ENCODE results near the gene AMDHD2. TPM values are rescaled to one million over a fixed set of nuclear protein-coding genes. Genes with fewer than 3 reads are reported as not detected.
A peak's percentile ranks its signal among the peaks of the same experiment; 100 is the strongest.

The AMDHD2 gene
- total RNA-seq, 2 experiments from 2014 or later, result 15.3 to 18.6 TPM

- H3K4me1 Mint-ChIP-seq (ENCODE audit: low read depth), result peaks cover 64% of the 10 kb centered on the region
- H3K27me3 Mint-ChIP-seq (ENCODE audit: low read depth), result no peaks in the 10 kb centered on the region
- peak overlapping the region; percentile 91 for H3K27ac Mint-ChIP-seq
- no peak overlapping the region for H3K4me3 Mint-ChIP-seq
- peaks cover 7% of the 10 kb centered on the region for H3K36me3 Mint-ChIP-seq (ENCODE audit: low read depth)
- intact Hi-C loops (cut with micrococcal nuclease), result no loop called here
- CTCF ChIA-PET, result no interaction called here
- no peak for DNase-seq
- no peaks in the 10 kb centered on the region for H3K9me3 Mint-ChIP-seq
Measured at GRCh38 chr16:2516391-2517240, 3.6 kb upstream of the AMDHD2 start.

- Mint-ChIP-seq H3K4me3 (no peak overlapping the region), H3K36me3 (ENCODE audit: low read depth) (peaks cover 7% of the 10 kb centered on the region), H3K27me3 (ENCODE audit: low read depth) (no peaks in the 10 kb centered on the region), H3K27ac (no peak overlapping the region), H3K4me1 (ENCODE audit: low read depth) (peaks cover 59% of the 10 kb centered on the region), H3K9me3 (no peaks in the 10 kb centered on the region)
- CTCF ChIA-PET, result interaction anchor here (0.5 kb wide), 1 partner anchor 493 kb away, joined by 3 read pairs; no protein-coding TSS in a partner anchor
- intact Hi-C loops (cut with micrococcal nuclease), result no loop called here
- DNase-seq, result no peak
Measured at GRCh38 chr16:2517954-2518605, 2.1 kb upstream of the AMDHD2 start.

GRCh38 chr16:2518823-2519710 is 1.1 kb upstream of the AMDHD2 start:
- intact Hi-C loops (cut with micrococcal nuclease), result no loop called here
- H3K36me3 Mint-ChIP-seq (ENCODE audit: low read depth), result peaks cover 7% of the 10 kb centered on the region
- H3K4me3 Mint-ChIP-seq, result peak overlapping the region; percentile 63
- no peaks in the 10 kb centered on the region for H3K27me3 Mint-ChIP-seq (ENCODE audit: low read depth)
- H3K9me3 Mint-ChIP-seq, result no peaks in the 10 kb centered on the region
- peak overlapping the region; percentile 77 for H3K27ac Mint-ChIP-seq
- CTCF ChIA-PET, result interaction anchor here (0.6 kb wide), 1 partner anchor 631 kb away, joined by 3 read pairs; no protein-coding TSS in a partner anchor
- H3K4me1 Mint-ChIP-seq (ENCODE audit: low read depth), result peaks cover 55% of the 10 kb centered on the region
- DNase-seq, result no peak

GRCh38 chr16:2519711-2520080 is 475 bp upstream of the AMDHD2 start:
- Mint-ChIP-seq H3K4me3 (peak overlapping the region; percentile 63), H3K9me3 (no peaks in the 10 kb centered on the region), H3K36me3 (ENCODE audit: low read depth) (peaks cover 9% of the 10 kb centered on the region), H3K27ac (peak overlapping the region; percentile 77), H3K27me3 (ENCODE audit: low read depth) (no peaks in the 10 kb centered on the region), H3K4me1 (ENCODE audit: low read depth) (peaks cover 54% of the 10 kb centered on the region)
- intact Hi-C loops (cut with micrococcal nuclease), result loop anchor here (1.0 to 5.0 kb wide), 2 partner anchors 13 to 983 kb away; partner anchors contain the start of gene CLUAP1
- CTCF ChIA-PET, result interaction anchor here (0.6 kb wide), 1 partner anchor 631 kb away, joined by 3 read pairs; no protein-coding TSS in a partner anchor
- no peak for DNase-seq

GRCh38 chr16:2520784-2521531 is 787 bp downstream of the AMDHD2 start:
- peaks cover 9% of the 10 kb centered on the region for H3K36me3 Mint-ChIP-seq (ENCODE audit: low read depth)
- DNase-seq, result peak; percentile 41
- peak overlapping the region; percentile 73 for H3K27ac Mint-ChIP-seq
- peaks cover 43% of the 10 kb centered on the region for H3K4me1 Mint-ChIP-seq (ENCODE audit: low read depth)
- no peaks in the 10 kb centered on the region for H3K27me3 Mint-ChIP-seq (ENCODE audit: low read depth)
- peak overlapping the region; percentile 82 for H3K4me3 Mint-ChIP-seq
- CTCF ChIA-PET, result interaction anchor here (1.2 kb wide), 1 partner anchor 10 kb away, joined by 4 read pairs; the partner anchor contains the start of gene CEMP1
- intact Hi-C loops (cut with micrococcal nuclease), result loop anchor here (1.0 to 5.0 kb wide), 2 partner anchors 11 to 981 kb away; partner anchors contain the start of gene CLUAP1
- no peaks in the 10 kb centered on the region for H3K9me3 Mint-ChIP-seq

- Mint-ChIP-seq H3K4me1 (ENCODE audit: low read depth) (peaks cover 15% of the 10 kb centered on the region), H3K27ac (no peak overlapping the region), H3K27me3 (ENCODE audit: low read depth) (no peaks in the 10 kb centered on the region), H3K9me3 (no peaks in the 10 kb centered on the region), H3K4me3 (no peak overlapping the region), H3K36me3 (ENCODE audit: low read depth) (peaks cover 11% of the 10 kb centered on the region)
- CTCF ChIA-PET, result interaction anchor here (0.6 kb wide), 1 partner anchor 15 kb away, joined by 4 read pairs; no protein-coding TSS in a partner anchor
- intact Hi-C loops (cut with micrococcal nuclease), result loop anchor here (5.0 kb wide), 1 partner anchor 978 kb away; the partner anchor contains the start of gene CLUAP1
- DNase-seq, result no peak
Measured at GRCh38 chr16:2523801-2524231, 3.6 kb downstream of the AMDHD2 start.

- H3K4me3 Mint-ChIP-seq, result no peak overlapping the region
- no peak overlapping the region for H3K27ac Mint-ChIP-seq
- H3K9me3 Mint-ChIP-seq, result no peaks in the 10 kb centered on the region
- no peaks in the 10 kb centered on the region for H3K27me3 Mint-ChIP-seq (ENCODE audit: low read depth)
- CTCF ChIA-PET, result interaction anchor here (0.6 kb wide), 1 partner anchor 14 kb away, joined by 4 read pairs; no protein-coding TSS in a partner anchor
- peaks cover 11% of the 10 kb centered on the region for H3K4me1 Mint-ChIP-seq (ENCODE audit: low read depth)
- intact Hi-C loops (cut with micrococcal nuclease), result loop anchor here (5.0 kb wide), 1 partner anchor 978 kb away; the partner anchor contains the start of gene CLUAP1
- H3K36me3 Mint-ChIP-seq (ENCODE audit: low read depth), result peaks cover 11% of the 10 kb centered on the region
- no peak for DNase-seq
Measured at GRCh38 chr16:2524339-2524938, 4.3 kb downstream of the AMDHD2 start.

- no peak for DNase-seq
- H3K4me1 Mint-ChIP-seq (ENCODE audit: low read depth), result peaks cover 6% of the 10 kb centered on the region
- no peaks in the 10 kb centered on the region for H3K9me3 Mint-ChIP-seq
- H3K27ac Mint-ChIP-seq, result no peak overlapping the region
- intact Hi-C loops (cut with micrococcal nuclease), result no loop called here
- no peaks in the 10 kb centered on the region for H3K27me3 Mint-ChIP-seq (ENCODE audit: low read depth)
- CTCF ChIA-PET, result interaction anchor here (0.7 kb wide), 1 partner anchor 25 kb away, joined by 3 read pairs; no protein-coding TSS in a partner anchor
- H3K36me3 Mint-ChIP-seq (ENCODE audit: low read depth), result peaks cover 7% of the 10 kb centered on the region
- H3K4me3 Mint-ChIP-seq, result no peak overlapping the region
Measured at GRCh38 chr16:2526135-2526534, 6.0 kb downstream of the AMDHD2 start.

- Mint-ChIP-seq H3K27me3 (ENCODE audit: low read depth) (no peaks in the 10 kb centered on the region), H3K27ac (no peak overlapping the region), H3K4me3 (no peak overlapping the region), H3K9me3 (no peaks in the 10 kb centered on the region), H3K4me1 (ENCODE audit: low read depth) (peaks cover 8% of the 10 kb centered on the region), H3K36me3 (ENCODE audit: low read depth) (peaks cover 7% of the 10 kb centered on the region)
- intact Hi-C loops (cut with micrococcal nuclease), result no loop called here
- CTCF ChIA-PET, result no interaction called here
- DNase-seq, result no peak
Measured at GRCh38 chr16:2527071-2527783, 7.1 kb downstream of the AMDHD2 start.

- no peaks in the 10 kb centered on the region for H3K27me3 Mint-ChIP-seq (ENCODE audit: low read depth)
- peaks cover 7% of the 10 kb centered on the region for H3K36me3 Mint-ChIP-seq (ENCODE audit: low read depth)
- no peaks in the 10 kb centered on the region for H3K9me3 Mint-ChIP-seq
- peaks cover 10% of the 10 kb centered on the region for H3K4me1 Mint-ChIP-seq (ENCODE audit: low read depth)
- no peak for DNase-seq
- H3K4me3 Mint-ChIP-seq, result no peak overlapping the region
- H3K27ac Mint-ChIP-seq, result no peak overlapping the region
- intact Hi-C loops (cut with micrococcal nuclease), result no loop called here
- CTCF ChIA-PET, result no interaction called here
Measured at GRCh38 chr16:2527784-2528100, 7.6 kb downstream of the AMDHD2 start.

Data from activated naive CD4-positive, alpha-beta T cell treated with anti-CD3 and anti-CD28 coated beads for 36 hours (primary cell).